ENCODE measurements around the gene CELF2. TPM values are rescaled to one million over a fixed set of nuclear protein-coding genes. Genes with fewer than 3 reads are reported as not detected.

CELF2 gene
- total RNA-seq, 4 donors from 2014 or later = 30.0 to 56.6 (median 43.3) TPM

DNA sequence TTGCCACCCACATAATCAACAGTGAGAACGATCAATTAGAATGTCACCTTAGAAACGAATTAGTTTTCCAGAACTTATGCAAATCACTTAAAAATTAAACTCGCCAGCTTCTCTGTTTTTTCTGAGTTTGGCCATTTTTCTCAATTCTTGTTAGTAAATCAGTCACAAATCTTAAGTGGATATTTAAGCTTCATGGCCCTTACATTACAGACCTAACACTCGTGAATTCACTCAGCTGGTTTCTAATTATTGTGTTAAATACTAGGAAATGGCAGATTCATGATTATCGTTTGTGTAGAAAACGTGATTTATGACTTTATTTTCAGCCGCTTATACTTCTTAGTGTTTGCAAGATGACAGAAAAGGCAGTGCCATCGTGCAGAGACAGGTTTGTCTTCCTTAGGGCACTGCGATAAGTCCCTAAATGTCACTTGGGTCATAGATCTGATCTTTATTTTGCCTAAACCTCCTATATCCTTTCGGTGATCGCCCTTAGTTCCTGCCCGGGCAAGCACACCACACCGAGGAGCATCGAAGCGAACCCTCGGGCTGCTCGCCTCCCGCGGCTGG, 587 bp upstream of the CELF2 start:
- DNase-seq = no peak
- peak overlapping the region; percentile 55 to 69 (median 64) for H3K4me3 ChIP-seq
- no peaks in the 10 kb centered on the region for H3K36me3 ChIP-seq
- intact Hi-C loops (cut with DNase I; ENCODE audit: low total_unique reads) (loop anchor here (1.0 to 10.0 kb wide), 4 partner anchors 18 to 728 kb away; partner anchors contain the start of gene ECHDC3), in situ Hi-C loops (cut with MboI; ENCODE audit: low sequenced_read_pairs in 4 of 4) (no loop called here)
- H3K27ac ChIP-seq = peak overlapping the region; percentile 76 to 86 (median 82)
- TF ChIP-seq POLR2A (IDR thresholded peaks at IDR 0.05) = no peak
- no peak for TF ChIP-seq CTCF (IDR thresholded peaks at IDR 0.05 in 4 of 5, conservative IDR thresholded peaks at IDR 0.05 in 1 of 5)
- H3K4me1 ChIP-seq = peaks cover 19 to 45% of the 10 kb centered on the region in 2 donors
- H3K27me3 ChIP-seq = peaks cover 0 to 12% (median 0%) of the 10 kb centered on the region in 3 donors
- ATAC-seq = peak in 1 of 2 donors; percentile 29
- H3K9me3 ChIP-seq = no peaks in the 10 kb centered on the region

DNA sequence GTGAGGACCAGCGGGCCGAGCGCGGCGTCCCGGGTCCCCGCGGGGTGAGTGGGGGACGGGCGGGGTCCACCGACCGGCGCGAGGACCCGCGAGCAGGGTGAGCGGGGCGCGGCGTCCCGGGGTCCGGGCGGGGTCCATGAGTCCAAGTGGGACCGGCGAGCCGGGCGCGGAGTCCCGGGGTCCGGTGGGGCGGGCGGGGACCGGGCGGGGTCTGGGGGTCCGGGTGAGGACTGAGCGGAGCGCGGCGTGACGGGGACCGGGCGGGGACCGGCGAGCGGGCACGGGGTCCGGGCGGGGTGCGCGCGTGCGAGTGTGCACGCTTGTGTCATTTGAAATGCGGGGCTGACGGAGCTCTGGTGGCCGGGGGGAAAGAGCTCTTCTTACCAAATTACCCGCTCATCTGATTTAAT, 765 bp downstream of the CELF2 start:
- in situ Hi-C loops (cut with MboI; ENCODE audit: low sequenced_read_pairs in 4 of 4) (no loop called here), intact Hi-C loops (cut with DNase I; ENCODE audit: low total_unique reads) (loop anchor here (5.0 to 10.0 kb wide), 3 partner anchors 126 to 726 kb away; partner anchors contain the start of gene ECHDC3)
- peak; percentile 18 to 26 for DNase-seq
- peak overlapping the region; percentile 63 to 81 (median 76) for H3K4me3 ChIP-seq
- TF ChIP-seq POLR2A (IDR thresholded peaks at IDR 0.05) (no peak), CTCF (IDR thresholded peaks at IDR 0.05 in 4 of 5, conservative IDR thresholded peaks at IDR 0.05 in 1 of 5) (no peak)
- H3K27me3 ChIP-seq = peaks cover 0 to 6% (median 0%) of the 10 kb centered on the region in 3 donors
- H3K36me3 ChIP-seq = no peaks in the 10 kb centered on the region
- H3K4me1 ChIP-seq = peaks cover 26 to 35% of the 10 kb centered on the region in 2 donors
- peak overlapping the region; percentile 81 to 95 (median 92) for H3K27ac ChIP-seq
- no peaks in the 10 kb centered on the region for H3K9me3 ChIP-seq
- peak; percentile 22 to 37 for ATAC-seq

- peaks cover 29 to 34% of the 10 kb centered on the region in 2 donors for H3K4me1 ChIP-seq
- H3K27ac ChIP-seq = peak overlapping the region; percentile 81 to 95 (median 92)
- in situ Hi-C loops (cut with MboI; ENCODE audit: low sequenced_read_pairs in 4 of 4) = no loop called here
- H3K36me3 ChIP-seq = no peaks in the 10 kb centered on the region
- DNase-seq (no peak), ATAC-seq (no peak)
- no peaks in the 10 kb centered on the region for H3K9me3 ChIP-seq
- TF ChIP-seq POLR2A (IDR thresholded peaks at IDR 0.05) = no peak
- no peak for TF ChIP-seq CTCF (IDR thresholded peaks at IDR 0.05 in 4 of 5, conservative IDR thresholded peaks at IDR 0.05 in 1 of 5)
- intact Hi-C loops (cut with DNase I; ENCODE audit: low total_unique reads) = loop anchor here (5.0 to 10.0 kb wide), 3 partner anchors 127 to 726 kb away; partner anchors contain the start of gene ECHDC3
- peaks cover 0 to 3% (median 0%) of the 10 kb centered on the region in 3 donors for H3K27me3 ChIP-seq
- H3K4me3 ChIP-seq = peak overlapping the region; percentile 63 to 81 (median 76)
Measured at GRCh38 chr10:11018855-11019631, 1.4 kb downstream of the CELF2 start.

- peaks cover 0 to 2% (median 0%) of the 10 kb centered on the region in 3 donors for H3K27me3 ChIP-seq
- in situ Hi-C loops (cut with MboI; ENCODE audit: low sequenced_read_pairs in 4 of 4) = no loop called here
- H3K27ac ChIP-seq = peak overlapping the region; percentile 81 to 95 (median 92)
- H3K36me3 ChIP-seq = no peaks in the 10 kb centered on the region
- no peaks in the 10 kb centered on the region for H3K9me3 ChIP-seq
- H3K4me1 ChIP-seq = peaks cover 33 to 41% of the 10 kb centered on the region in 2 donors
- intact Hi-C loops (cut with DNase I; ENCODE audit: low total_unique reads) = loop anchor here (5.0 to 10.0 kb wide), 3 partner anchors 128 to 725 kb away; partner anchors contain the start of gene ECHDC3
- TF ChIP-seq CTCF (IDR thresholded peaks at IDR 0.05 in 4 of 5, conservative IDR thresholded peaks at IDR 0.05 in 1 of 5) (no peak), POLR2A (IDR thresholded peaks at IDR 0.05) (no peak)
- ATAC-seq = no peak
- peak overlapping the region; percentile 63 to 81 (median 76) for H3K4me3 ChIP-seq
- no peak for DNase-seq
Measured at GRCh38 chr10:11019724-11020547, 2.3 kb downstream of the CELF2 start.
